ENCODE data around the gene FOXN4. TPM values are rescaled to one million over a fixed set of nuclear protein-coding genes. Genes with fewer than 3 reads are reported as not detected.

FOXN4 gene
- total and polyA plus RNA-seq, 12 donors = 0.22 to 0.24 TPM; not detected in 10

- no peaks in the 10 kb centered on the region for H3K27me3 ChIP-seq
- intact Hi-C loops (cut with DNase I) = no loop called here
These were observed 31.0 kb downstream of the FOXN4 start for GRCh38 chr12:109277899-109278762.

GRCh38 chr12:109277255-109277898, 31.7 kb downstream of the FOXN4 start:
- H3K27ac ChIP-seq = no peak overlapping the region
- 87 to 93% (median 90%) methylated on average over 7 to 8 of the region's 8 CpGs for WGBS, 4 donors
- intact Hi-C loops (cut with DNase I) = no loop called here

More at GRCh38 chr12:109277899-109278762, 31.0 kb downstream of the FOXN4 start:
- Histone ChIP-seq H3K4me3 (no peak overlapping the region), H3K27ac (no peak overlapping the region), H3K36me3 (replicated peaks in 1 of 2) (no peaks in the 10 kb centered on the region), H3K9me3 (replicated peaks in 1 of 3) (no peaks in the 10 kb centered on the region), H3K4me1 (replicated peaks in 1 of 2) (no peaks in the 10 kb centered on the region)
- no peak for TF ChIP-seq POLR2A (IDR thresholded peaks at IDR 0.05)
- no peak for TF ChIP-seq CTCF (IDR thresholded peaks at IDR 0.05)
- peak in 2 of 7 donors; percentile 16 to 21 for DNase-seq
- WGBS, 4 donors = 51 to 60% (median 57%) methylated on average over 14 to 15 of the region's 15 CpGs

GRCh38 chr12:109276160-109276559, 32.9 kb downstream of the FOXN4 start:
- DNase-seq = no peak
- intact Hi-C loops (cut with DNase I) = no loop called here
- 87 to 93% (median 92%) methylated on average over 5 of the region's 5 CpGs for WGBS, 4 donors

More at GRCh38 chr12:109277255-109277898, 31.7 kb downstream of the FOXN4 start:
- Histone ChIP-seq H3K27me3 (no peaks in the 10 kb centered on the region), H3K4me3 (no peak overlapping the region), H3K36me3 (replicated peaks in 1 of 2) (no peaks in the 10 kb centered on the region), H3K4me1 (replicated peaks in 1 of 2) (no peaks in the 10 kb centered on the region), H3K9me3 (replicated peaks in 1 of 3) (no peaks in the 10 kb centered on the region)
- TF ChIP-seq CTCF (IDR thresholded peaks at IDR 0.05) (no peak), POLR2A (IDR thresholded peaks at IDR 0.05) (no peak)
- DNase-seq = no peak

More at GRCh38 chr12:109276160-109276559, 32.9 kb downstream of the FOXN4 start:
- no peak overlapping the region for H3K4me3 ChIP-seq
- no peaks in the 10 kb centered on the region for H3K27me3 ChIP-seq
- H3K27ac ChIP-seq = no peak overlapping the region
- H3K4me1 ChIP-seq (replicated peaks in 1 of 2) = no peaks in the 10 kb centered on the region
- no peaks in the 10 kb centered on the region for H3K9me3 ChIP-seq (replicated peaks in 1 of 3)
- H3K36me3 ChIP-seq (replicated peaks in 1 of 2) = no peaks in the 10 kb centered on the region
- TF ChIP-seq POLR2A (IDR thresholded peaks at IDR 0.05) (no peak), CTCF (IDR thresholded peaks at IDR 0.05) (no peak)
